HepG2 (cell line): ENCODE measurements around the gene ULK4. TPM values are rescaled to one million over a fixed set of nuclear protein-coding genes. Genes with fewer than 3 reads are reported as not detected.

Source experiments
- DPF2 ChIP-seq: sonication (generic); formaldehyde crosslinking; IDR thresholded peaks from 2 replicates; pipeline ENCODE4 v1.4.0; 2020; ENCODE audit warnings: mild to moderate bottlenecking, low read depth, missing genetic modification reagents, borderline replicate concordance
- HMGA1 ChIP-seq: sonication (generic); formaldehyde crosslinking; conservative IDR thresholded peaks from 2 replicates; pipeline ENCODE4 v1.4.0; 2020; ENCODE audit warnings: missing genetic modification reagents
- HNRNPL ChIP-seq: fragments of 200-400 bp; formaldehyde crosslinking; IDR thresholded peaks from 2 replicates; pipeline ENCODE4 v1.6.1; 2017; ENCODE audit warnings: mild to moderate bottlenecking, low read depth, low read length
- HOXA5 ChIP-seq: sonication (generic); formaldehyde crosslinking; IDR thresholded peaks from 2 replicates; pipeline ENCODE4 v1.4.0; 2020; ENCODE audit warnings: missing genetic modification reagents
- ISX ChIP-seq: sonication (generic); formaldehyde crosslinking; conservative IDR thresholded peaks from 2 replicates; pipeline ENCODE4 v1.5.0; 2020; ENCODE audit warnings: missing genetic modification reagents
- MAFG ChIP-seq: sonication (generic); formaldehyde crosslinking; IDR thresholded peaks from 2 replicates; pipeline ENCODE4 v1.5.1; 2020; ENCODE audit warnings: mild to moderate bottlenecking, missing genetic modification reagents
- MIER3 ChIP-seq: IDR thresholded peaks from 2 replicates; pipeline ENCODE4 v1.6.1; 2016; ENCODE audit warnings: missing compliant biosample characterization, borderline replicate concordance
- NFIB ChIP-seq: sonication (generic); formaldehyde crosslinking; IDR thresholded peaks from 2 replicates; pipeline ENCODE4 v1.9.0; 2021; ENCODE audit warnings: missing genetic modification reagents, mild to moderate bottlenecking, borderline replicate concordance
- SSRP1 ChIP-seq: IDR thresholded peaks from 2 replicates; pipeline ENCODE4 v1.6.1; 2016; ENCODE audit warnings: control low read depth
- STAG1 ChIP-seq: sonication (generic); formaldehyde crosslinking; IDR thresholded peaks from 2 replicates; pipeline ENCODE4 v1.4.0; 2020; ENCODE audit warnings: missing genetic modification reagents
- SYNCRIP ChIP-seq: fragments of 200-400 bp; formaldehyde crosslinking; IDR thresholded peaks from 2 replicates; pipeline ENCODE4 v1.6.1; 2018; ENCODE audit warnings: mild to moderate bottlenecking, low read depth, low read length; ENCODE audit not compliant: insufficient read depth
- TCF12 ChIP-seq, 2 experiments: fragments of 450-650 bp in 1 of 2; sonication (generic) in 1 of 2; formaldehyde crosslinking in 1 of 2; IDR thresholded peaks; 2 replicates each; pipeline versions ENCODE4 v1.6.1 to v1.8.0; 2017 to 2022; ENCODE audit warnings: antibody characterized with exemption in 1 of 2, mild to moderate bottlenecking in 1 of 2, missing genetic modification reagents in 1 of 2, moderate library complexity in 1 of 2
- ZFP37 ChIP-seq: sonication (generic); formaldehyde crosslinking; IDR thresholded peaks from 2 replicates; pipeline ENCODE4 v1.4.0; 2020; ENCODE audit warnings: missing genetic modification reagents, borderline replicate concordance
- ZNF296 ChIP-seq: sonication (generic); formaldehyde crosslinking; conservative IDR thresholded peaks from 2 replicates; pipeline ENCODE4 v1.5.0; 2020; ENCODE audit warnings: mild to moderate bottlenecking, missing genetic modification reagents
- ZNF33B ChIP-seq: sonication (generic); formaldehyde crosslinking; IDR thresholded peaks from 2 replicates; pipeline ENCODE4 v1.5.1; 2020; ENCODE audit warnings: mild to moderate bottlenecking, missing genetic modification reagents
- ZNF644 ChIP-seq: IDR thresholded peaks from 2 replicates; pipeline ENCODE4 v1.6.1; 2016; ENCODE audit warnings: low read depth
- ZNF703 ChIP-seq: sonication (generic); formaldehyde crosslinking; IDR thresholded peaks from 2 replicates; pipeline ENCODE4 v1.5.1; 2020; ENCODE audit warnings: missing genetic modification reagents, mild to moderate bottlenecking, moderate library complexity, borderline replicate concordance
- ZNF816 ChIP-seq: sonication (generic); formaldehyde crosslinking; IDR thresholded peaks from 2 replicates; pipeline ENCODE4 v1.8.0; 2022; ENCODE audit warnings: missing genetic modification reagents, mild to moderate bottlenecking, borderline replicate concordance
- polyA plus RNA-seq, 8 experiments: library from polyadenylated mRNA; depleted of rRNA in 3 of 8; stranded (reverse) in 7 of 8; unstranded in 1 of 8; fragments of >200 nt; fragmentation: Illumina TruSeq in 4 of 8; extraction: Trizol in 4 of 8; gene quantifications; 2 replicates each; pipeline versions ENCODE4 v1.2.1 to v1.2.3, GENCODE V29; 2011 to 2016; ENCODE audit warnings: low read depth in 4 of 8, missing spikeins in 1 of 8, mixed read lengths in 1 of 8; ENCODE audit not compliant: insufficient read depth in 1 of 8
- total RNA-seq, 5 experiments: library from RNA; depleted of rRNA; stranded (reverse); fragments of >200 nt; fragmentation: Illumina TruSeq; extraction: Trizol; gene quantifications; 2 replicates each; pipeline ENCODE4 v1.2.3, GENCODE V29; 2016; ENCODE audit warnings: low read depth in 1 of 5
- TF ChIP-seq, protein P1 (sequence below): sonication (generic); formaldehyde crosslinking; IDR thresholded peaks from 2 replicates; pipeline ENCODE4 v1.5.0; 2020; ENCODE audit warnings: missing genetic modification reagents
- TF ChIP-seq, protein P2 (sequence below): sonication (generic); formaldehyde crosslinking; IDR thresholded peaks from 2 replicates; pipeline ENCODE4 v1.5.1; 2020; ENCODE audit warnings: mild to moderate bottlenecking, missing genetic modification reagents
- TF ChIP-seq, protein P3 (sequence below): sonication (generic); formaldehyde crosslinking; IDR thresholded peaks from 2 replicates; pipeline ENCODE4 v1.5.0; 2020; ENCODE audit warnings: missing genetic modification reagents
- TF ChIP-seq, protein P4 (sequence below): sonication (generic); formaldehyde crosslinking; IDR thresholded peaks from 2 replicates; pipeline ENCODE4 v1.8.0; 2022; ENCODE audit warnings: mild to moderate bottlenecking, missing genetic modification reagents, borderline replicate concordance

ULK4 gene
- total and polyA plus RNA-seq, 2 of the 13 experiments (the other 11 are each of a cell fraction or from before 2014, with no cell fraction given): 6.7 to 11.8 TPM

DNA sequence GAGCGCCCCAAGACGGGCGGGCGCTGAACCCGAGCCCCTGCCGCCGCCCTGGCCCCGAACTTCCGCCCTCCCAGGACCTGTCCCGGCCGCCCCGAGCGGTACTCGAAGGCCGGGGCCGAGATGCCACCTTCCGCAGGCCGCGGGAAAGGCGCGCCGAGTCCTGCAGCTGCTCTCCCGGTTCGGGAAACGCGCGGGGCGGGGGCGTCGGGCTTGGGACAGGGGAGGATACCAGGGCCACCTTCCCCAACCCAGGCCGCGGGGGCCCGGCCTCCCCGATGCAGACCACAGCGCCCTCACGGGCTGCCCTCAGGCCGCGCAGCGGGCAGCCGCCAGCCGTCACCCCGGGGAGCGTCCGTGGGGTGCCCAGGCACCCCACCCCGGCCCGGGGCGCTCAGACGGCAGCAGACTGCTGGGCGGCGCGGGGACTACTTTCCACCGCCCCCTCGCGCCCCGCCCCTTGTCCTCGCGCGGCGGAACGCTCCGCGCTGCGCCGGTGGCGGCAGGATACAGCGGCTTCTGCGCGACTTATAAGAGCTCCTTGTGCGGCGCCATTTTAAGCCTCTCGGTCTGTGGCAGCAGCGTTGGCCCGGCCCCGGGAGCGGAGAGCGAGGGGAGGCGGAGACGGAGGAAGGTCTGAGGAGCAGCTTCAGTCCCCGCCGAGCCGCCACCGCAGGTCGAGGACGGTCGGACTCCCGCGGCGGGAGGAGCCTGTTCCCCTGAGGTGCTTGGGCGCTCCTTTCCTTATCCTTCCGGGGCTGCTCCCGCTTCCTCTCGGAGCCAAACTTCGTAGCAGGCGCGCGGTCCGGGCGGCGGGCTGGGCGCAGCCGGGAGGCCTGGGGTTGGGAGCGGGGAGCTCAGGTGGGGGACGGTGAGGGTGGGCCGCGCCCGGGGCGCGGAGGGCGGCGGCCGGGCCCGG, 762.7 kb downstream of the ULK4 start, which contains the start of gene CTNNB1 (continued):
- TF ChIP-seq, protein P1, sequence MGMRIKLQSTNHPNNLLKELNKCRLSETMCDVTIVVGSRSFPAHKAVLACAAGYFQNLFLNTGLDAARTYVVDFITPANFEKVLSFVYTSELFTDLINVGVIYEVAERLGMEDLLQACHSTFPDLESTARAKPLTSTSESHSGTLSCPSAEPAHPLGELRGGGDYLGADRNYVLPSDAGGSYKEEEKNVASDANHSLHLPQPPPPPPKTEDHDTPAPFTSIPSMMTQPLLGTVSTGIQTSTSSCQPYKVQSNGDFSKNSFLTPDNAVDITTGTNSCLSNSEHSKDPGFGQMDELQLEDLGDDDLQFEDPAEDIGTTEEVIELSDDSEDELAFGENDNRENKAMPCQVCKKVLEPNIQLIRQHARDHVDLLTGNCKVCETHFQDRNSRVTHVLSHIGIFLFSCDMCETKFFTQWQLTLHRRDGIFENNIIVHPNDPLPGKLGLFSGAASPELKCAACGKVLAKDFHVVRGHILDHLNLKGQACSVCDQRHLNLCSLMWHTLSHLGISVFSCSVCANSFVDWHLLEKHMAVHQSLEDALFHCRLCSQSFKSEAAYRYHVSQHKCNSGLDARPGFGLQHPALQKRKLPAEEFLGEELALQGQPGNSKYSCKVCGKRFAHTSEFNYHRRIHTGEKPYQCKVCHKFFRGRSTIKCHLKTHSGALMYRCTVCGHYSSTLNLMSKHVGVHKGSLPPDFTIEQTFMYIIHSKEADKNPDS: peak; percentile 66
- TF ChIP-seq TCF12 (IDR thresholded peaks at IDR 0.05) (no peak), TCF12 (CRISPR knock-in tag; IDR thresholded peaks at IDR 0.05) (peak; percentile 55; the same call in 1 of the 2 replicates), HOXA5 (CRISPR knock-in tag) (peak; percentile 98), SYNCRIP (no peak), MAFG (CRISPR knock-in tag) (no peak), ZNF703 (peak; percentile 93), ZNF644 (CRISPR knock-in tag) (peak; percentile 88), ZNF816 (CRISPR knock-in tag) (peak; percentile 75; the same call in 1 of the 2 replicates), NFIB (CRISPR knock-in tag) (no peak), DPF2 (CRISPR knock-in tag) (no peak), ISX (CRISPR knock-in tag) (no peak; the same call in 1 of the 2 replicates), HMGA1 (CRISPR knock-in tag) (no peak), MIER3 (peak; percentile 77; the same call in 1 of the 2 replicates), ZNF33B (peak; percentile 90), HNRNPL (no peak), ZNF296 (CRISPR knock-in tag) (no peak), SSRP1 (CRISPR knock-in tag) (no peak), ZFP37 (CRISPR knock-in tag) (peak; percentile 81; the same call in 1 of the 2 replicates), STAG1 (CRISPR knock-in tag) (peak; percentile 20)
- TF ChIP-seq, protein P2, sequence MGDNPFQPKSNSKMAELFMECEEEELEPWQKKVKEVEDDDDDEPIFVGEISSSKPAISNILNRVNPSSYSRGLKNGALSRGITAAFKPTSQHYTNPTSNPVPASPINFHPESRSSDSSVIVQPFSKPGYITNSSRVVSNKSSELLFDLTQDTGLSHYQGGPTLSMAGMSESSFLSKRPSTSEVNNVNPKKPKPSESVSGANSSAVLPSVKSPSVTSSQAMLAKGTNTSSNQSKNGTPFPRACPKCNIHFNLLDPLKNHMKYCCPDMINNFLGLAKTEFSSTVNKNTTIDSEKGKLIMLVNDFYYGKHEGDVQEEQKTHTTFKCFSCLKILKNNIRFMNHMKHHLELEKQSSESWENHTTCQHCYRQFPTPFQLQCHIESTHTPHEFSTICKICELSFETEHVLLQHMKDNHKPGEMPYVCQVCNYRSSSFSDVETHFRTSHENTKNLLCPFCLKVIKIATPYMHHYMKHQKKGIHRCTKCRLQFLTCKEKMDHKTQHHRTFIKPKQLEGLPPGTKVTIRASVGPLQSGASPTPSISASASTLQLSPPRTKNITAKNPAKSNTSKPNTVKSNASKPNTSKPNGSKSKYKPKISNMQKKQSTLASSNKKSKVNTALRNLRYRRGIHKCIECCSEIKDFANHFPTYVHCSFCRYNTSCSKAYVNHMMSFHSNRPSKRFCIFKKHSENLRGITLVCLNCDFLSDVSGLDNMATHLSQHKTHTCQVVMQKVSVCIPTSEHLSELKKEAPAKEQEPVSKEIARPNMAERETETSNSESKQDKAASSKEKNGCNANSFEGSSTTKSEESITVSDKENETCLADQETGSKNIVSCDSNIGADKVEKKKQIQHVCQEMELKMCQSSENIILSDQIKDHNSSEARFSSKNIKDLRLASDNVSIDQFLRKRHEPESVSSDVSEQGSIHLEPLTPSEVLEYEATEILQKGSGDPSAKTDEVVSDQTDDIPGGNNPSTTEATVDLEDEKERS (CRISPR knock-in tag): 0 out of 2 replicates have a peak, but pooled peaks have one; percentile 24
- TF ChIP-seq, protein P3, sequence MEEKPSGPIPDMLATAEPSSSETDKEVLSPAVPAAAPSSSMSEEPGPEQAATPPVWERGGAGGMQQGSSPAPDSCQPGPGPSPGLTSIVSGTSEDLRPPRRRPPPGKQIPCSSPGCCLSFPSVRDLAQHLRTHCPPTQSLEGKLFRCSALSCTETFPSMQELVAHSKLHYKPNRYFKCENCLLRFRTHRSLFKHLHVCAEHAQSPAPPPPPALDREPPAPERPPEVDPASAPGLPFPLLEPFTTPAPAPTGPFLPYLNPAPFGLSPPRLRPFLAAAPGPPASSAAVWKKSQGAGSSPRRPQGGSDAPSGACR (CRISPR knock-in tag): peak; percentile 95
- TF ChIP-seq, protein P4, sequence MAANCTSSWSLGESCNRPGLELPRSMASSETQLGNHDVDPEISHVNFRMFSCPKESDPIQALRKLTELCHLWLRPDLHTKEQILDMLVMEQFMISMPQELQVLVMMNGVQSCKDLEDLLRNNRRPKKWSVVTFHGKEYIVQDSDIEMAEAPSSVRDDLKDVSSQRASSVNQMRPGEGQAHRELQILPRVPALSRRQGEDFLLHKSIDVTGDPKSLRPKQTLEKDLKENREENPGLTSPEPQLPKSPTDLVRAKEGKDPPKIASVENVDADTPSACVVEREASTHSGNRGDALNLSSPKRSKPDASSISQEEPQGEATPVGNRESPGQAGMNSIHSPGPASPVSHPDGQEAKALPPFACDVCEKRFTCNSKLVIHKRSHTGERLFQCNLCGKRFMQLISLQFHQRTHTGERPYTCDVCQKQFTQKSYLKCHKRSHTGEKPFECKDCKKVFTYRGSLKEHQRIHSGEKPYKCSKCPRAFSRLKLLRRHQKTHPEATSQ (CRISPR knock-in tag): peak; percentile 91; the same call in 1 of the 2 replicates
